ENCODE measurements around the gene GRIP2.

DNA sequence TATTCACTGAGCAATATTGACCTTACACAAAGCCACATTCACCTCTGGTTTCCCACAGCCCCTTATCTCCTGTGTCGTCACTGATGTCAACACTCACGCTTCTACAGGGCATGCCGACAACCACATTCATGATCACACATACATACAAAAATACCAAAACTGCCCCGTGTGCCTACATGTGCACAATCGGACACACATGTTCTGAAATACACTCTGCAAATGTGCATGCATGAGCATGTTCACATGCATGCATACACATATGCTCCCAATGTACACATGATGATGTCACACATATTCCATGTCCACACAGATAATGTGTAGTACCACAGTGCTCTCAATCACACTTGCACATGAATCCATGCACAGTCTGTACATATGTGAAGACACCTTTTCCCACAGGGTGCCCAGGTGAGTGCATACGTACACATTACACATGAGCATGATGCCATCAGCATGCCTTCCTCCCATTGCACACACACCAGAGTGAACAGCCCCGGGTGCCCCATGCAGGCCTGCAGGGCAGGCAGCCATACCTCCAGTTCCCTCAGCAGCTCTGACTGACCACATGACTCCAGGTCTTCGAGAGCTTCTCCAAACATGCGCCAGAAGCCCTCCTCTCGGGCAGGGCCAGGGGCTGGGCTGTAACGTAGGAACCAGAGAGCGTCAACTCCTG, 37.0 kb downstream of the GRIP2 start:
- TF ChIP-seq POLR2A (IDR thresholded peaks at IDR 0.05; ENCODE audit: low read depth, low read length) (no peak), CTCF (conservative IDR thresholded peaks at IDR 0.05; ENCODE audit: low read depth, low read length) (no peak), RAD21 (IDR thresholded peaks at IDR 0.05; ENCODE audit: low read length) (no peak), BHLHE40 (IDR thresholded peaks at IDR 0.05; ENCODE audit: low read depth, low read length) (no peak), SMC3 (IDR thresholded peaks at IDR 0.05; ENCODE audit: low read depth, low read length) (no peak), NFE2L2 (IDR thresholded peaks at IDR 0.05; ENCODE audit: low read depth, low read length) (no peak), RCOR1 (IDR thresholded peaks at IDR 0.05; ENCODE audit: insufficient replicate concordance, low read length) (no peak), MAFK (IDR thresholded peaks at IDR 0.05; ENCODE audit: low read depth, low read length) (no peak)

Data from IMR-90 (cell line).